GM19025 (cell line): Measurements from ENCODE around the gene ST7.
"Not testable (repeated sequence)": the region's sequence is repeated elsewhere in the genome, so short reads cannot be mapped to it uniquely, and the experiment has no call there.

Source experiments
- ATAC-seq: cut with Tn5 transposase; IDR thresholded peaks from one replicate; pipeline ENCODE4 v1.9.1; 2021; ENCODE audit warnings: mild to moderate bottlenecking, low read depth, moderate library complexity; ENCODE audit not compliant: unreplicated experiment

The ST7 gene

GRCh38 chr7:117120321-117120720 is 167.0 kb downstream of the ST7 start:
- not testable (repeated sequence) for ATAC-seq

GRCh38 chr7:117122036-117122435 is 168.7 kb downstream of the ST7 start:
- not testable (repeated sequence) for ATAC-seq

GRCh38 chr7:117122536-117122935 is 169.2 kb downstream of the ST7 start:
- no peak for ATAC-seq

- no peak for ATAC-seq
These were observed 170.1 kb downstream of the ST7 start for GRCh38 chr7:117123311-117123926.

- ATAC-seq: peak; percentile 72
These were observed 171.4 kb downstream of the ST7 start for GRCh38 chr7:117124591-117125220.

- no peak for ATAC-seq
These were observed 173.4 kb downstream of the ST7 start for GRCh38 chr7:117126676-117127075.

GRCh38 chr7:117127585-117128168 is 174.4 kb downstream of the ST7 start:
- ATAC-seq: no peak

GRCh38 chr7:117129521-117129955 is 176.2 kb downstream of the ST7 start:
- ATAC-seq: no peak

GRCh38 chr7:117130262-117130661 is 177.0 kb downstream of the ST7 start:
- no peak for ATAC-seq

GRCh38 chr7:117132321-117133120 is 179.2 kb downstream of the ST7 start:
- ATAC-seq: no peak

- no peak for ATAC-seq
These were observed 179.8 kb downstream of the ST7 start for GRCh38 chr7:117133125-117133524.

- ATAC-seq: no peak
These were observed 181.1 kb downstream of the ST7 start for GRCh38 chr7:117134411-117134810.

GRCh38 chr7:117134889-117135552 is 181.7 kb downstream of the ST7 start:
- ATAC-seq: peak; percentile 67

GRCh38 chr7:117135553-117135891 is 182.2 kb downstream of the ST7 start:
- ATAC-seq: no peak

GRCh38 chr7:117137868-117138267 is 184.6 kb downstream of the ST7 start:
- no peak for ATAC-seq

- no peak for ATAC-seq
These were observed 185.2 kb downstream of the ST7 start for GRCh38 chr7:117138495-117138894.

GRCh38 chr7:117138981-117139380 is 185.7 kb downstream of the ST7 start:
- no peak for ATAC-seq

- ATAC-seq: no peak
These were observed 186.2 kb downstream of the ST7 start for GRCh38 chr7:117139397-117139984.

- ATAC-seq: no peak
These were observed 187.6 kb downstream of the ST7 start for GRCh38 chr7:117140921-117141320.

GRCh38 chr7:117143066-117143465 is 189.8 kb downstream of the ST7 start:
- no peak for ATAC-seq
